NCI-H1092 treated with DMSO at 0.1 percent for 48 hours (cell line): ENCODE data around the gene BTG2.

ENCODE experiments used
- DNase-seq: peaks from one replicate; lab custom pipeline; 2025; lab: John Stamatoyannopoulos, UW

BTG2 gene

GRCh38 chr1:203316626-203317093 is 11.3 kb downstream of the BTG2 start:
- no peak for DNase-seq

GRCh38 chr1:203317429-203318228 is 12.3 kb downstream of the BTG2 start:
- peak; percentile 38 for DNase-seq

- no peak for DNase-seq
These were observed 12.9 kb downstream of the BTG2 start for GRCh38 chr1:203318229-203318517.

DNA sequence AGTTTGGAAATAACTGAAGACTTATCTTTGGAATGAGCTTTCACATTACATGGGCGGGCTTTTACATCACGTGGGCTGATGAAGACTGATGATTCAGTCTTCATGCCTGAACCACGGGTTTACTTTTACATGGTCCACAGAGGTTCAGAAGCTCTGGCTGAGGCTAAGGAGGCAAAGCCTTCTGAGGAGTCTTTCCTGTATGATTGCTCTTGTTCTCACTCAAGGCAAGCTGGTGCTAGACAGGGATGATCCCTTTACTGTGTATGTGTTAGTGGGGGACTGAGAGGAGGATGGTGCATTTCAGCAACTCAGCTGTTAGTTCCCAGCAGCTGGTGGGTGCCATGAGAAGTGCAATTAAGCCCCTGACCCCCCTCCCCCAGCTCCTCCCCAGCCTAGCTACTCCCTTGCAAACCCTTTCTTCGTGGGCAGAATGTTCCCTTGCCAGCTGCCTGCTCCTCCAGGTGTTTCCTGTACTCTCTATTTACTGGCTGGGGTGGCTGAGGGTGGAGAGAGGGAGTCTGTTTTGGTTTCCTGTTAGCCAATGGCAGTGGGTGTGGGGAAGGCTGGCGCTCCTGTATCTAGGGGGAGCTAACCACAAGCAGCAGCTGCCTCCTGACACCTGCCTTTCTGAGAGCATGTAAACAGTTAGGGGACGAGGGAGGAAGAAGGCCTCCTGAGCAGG is 15.4 kb downstream of the BTG2 start:
- DNase-seq = peak; percentile 99

GRCh38 chr1:203321273-203322052 is 16.1 kb downstream of the BTG2 start:
- no peak for DNase-seq

GRCh38 chr1:203322500-203323179 is 17.3 kb downstream of the BTG2 start:
- DNase-seq = peak; percentile 62

DNA sequence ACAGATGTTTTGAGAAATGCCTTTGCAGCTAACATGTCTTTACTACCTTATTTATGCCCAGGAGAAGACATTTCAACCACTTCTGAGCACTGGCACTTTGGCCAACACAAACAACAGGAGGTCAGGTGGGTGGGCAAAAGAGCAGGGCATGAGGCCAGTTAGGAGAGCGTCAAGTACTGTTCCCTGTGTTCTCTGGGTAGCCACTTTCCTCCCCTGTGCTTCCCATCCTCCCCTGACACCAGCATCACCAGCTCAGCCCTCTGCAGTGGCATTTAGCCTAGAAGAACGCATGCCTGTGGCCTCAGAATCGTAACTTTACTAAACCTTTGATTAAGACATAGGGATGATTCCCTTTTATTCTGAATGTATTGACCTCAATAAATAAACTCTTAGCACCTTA is 18.3 kb downstream of the BTG2 start:
- peak; percentile 45 for DNase-seq

DNA sequence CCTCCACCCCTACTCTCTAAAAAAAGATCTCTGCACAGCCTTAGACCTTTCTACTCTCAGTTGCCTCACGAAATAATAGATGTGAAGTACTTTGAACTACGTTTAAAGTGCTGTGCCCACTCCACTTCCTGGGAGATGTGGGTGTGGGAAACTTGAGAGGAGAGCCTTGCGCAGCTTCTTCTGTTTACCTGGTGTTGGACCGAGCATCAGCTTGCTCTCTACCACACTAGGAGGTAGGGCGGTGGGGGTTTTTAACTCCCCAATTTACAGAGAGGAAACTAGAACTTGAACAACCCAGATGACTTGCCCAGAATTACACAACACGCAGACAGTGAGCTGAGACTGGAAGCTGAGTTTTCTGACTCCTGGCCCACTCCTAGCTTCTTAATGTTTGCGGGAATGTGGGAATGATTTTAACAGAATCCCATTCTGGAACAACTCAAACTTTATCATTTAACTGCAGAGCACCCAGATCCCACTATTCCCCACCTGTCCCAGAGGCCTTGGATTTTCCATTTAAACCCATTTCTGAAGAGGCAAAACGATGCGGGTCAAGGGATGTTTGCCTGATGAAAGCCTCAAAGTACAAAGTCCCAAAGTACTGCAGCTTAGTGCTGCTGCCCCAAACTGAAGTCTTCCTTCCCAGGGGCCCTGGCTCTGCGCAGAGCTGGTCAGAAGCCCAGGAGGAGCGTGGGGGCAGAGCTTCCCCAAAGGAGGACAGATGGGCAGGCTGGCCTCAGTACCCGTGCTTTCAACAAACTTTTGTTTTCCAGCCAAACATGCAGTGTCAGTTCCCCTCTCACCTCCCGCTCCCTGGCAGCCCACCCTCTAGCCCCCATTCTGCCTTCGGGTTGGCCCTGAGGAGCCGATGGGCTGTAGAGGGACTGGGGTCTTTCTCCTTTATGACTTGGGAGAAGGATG is 19.0 kb downstream of the BTG2 start:
- DNase-seq = no peak

DNA sequence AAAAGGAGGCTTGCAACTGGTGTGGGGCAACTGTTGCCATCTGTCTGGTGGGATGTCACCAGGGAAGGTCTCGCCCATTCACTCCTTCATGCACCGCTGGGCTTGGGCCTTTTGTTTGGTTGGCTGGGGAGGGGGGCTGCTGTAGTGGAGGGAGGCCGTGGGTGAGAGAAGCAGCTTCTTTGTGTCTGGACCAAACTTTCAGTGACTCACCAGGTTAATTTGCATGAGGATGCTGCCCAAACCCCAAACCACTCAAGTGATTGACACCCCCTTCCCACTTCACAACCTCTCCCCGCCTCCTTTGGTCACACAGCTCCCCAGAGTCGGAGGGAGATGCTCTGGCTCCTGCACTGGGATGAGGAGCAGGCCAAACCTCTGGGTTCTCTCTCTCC is 19.7 kb downstream of the BTG2 start:
- peak; percentile 94 for DNase-seq

GRCh38 chr1:203325418-203326091 is 20.2 kb downstream of the BTG2 start:
- peak; percentile 100 for DNase-seq

DNA sequence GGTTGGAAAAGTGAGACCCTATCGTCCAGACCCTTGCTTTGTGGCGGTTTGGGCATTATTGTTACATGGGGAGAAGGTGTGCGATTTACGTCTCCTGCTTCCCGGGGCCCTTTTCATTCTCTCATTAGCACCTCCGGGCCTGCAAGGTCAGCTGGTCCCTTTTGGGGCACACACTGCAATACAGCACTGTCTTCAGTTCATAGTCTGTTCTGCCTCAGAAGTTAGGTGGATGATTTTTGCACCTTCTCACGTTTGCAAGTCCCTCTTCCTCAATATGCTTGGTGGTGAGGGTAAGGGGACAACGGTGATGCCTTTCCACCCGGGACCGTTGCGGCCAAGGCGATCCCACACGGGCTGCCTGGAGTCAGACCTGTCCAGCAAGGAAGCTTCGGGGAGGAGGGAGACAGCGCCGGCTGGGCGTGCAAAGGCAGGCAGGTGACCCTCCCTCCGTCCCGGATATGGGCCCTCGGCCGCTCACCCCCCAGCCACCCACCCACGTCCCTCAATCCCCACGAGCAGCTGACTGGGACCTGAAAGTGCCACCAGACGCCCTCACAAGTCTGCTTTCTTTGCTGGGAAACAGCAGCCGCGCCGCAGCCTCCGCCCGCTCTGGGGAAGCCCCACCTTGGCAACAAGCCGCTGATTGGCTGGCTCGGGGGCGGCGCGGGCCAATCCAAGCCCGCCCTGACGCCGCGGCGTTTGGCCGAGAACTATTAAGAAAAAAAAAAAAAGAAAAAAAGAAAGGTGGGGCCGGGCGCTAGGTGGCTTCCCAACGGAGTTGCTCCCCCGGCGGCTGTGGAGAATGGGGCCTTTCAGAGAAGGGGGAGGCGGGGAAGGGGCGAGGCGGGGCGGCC is 21.7 kb downstream of the BTG2 start:
- peak; percentile 98 for DNase-seq

- peak; percentile 91 for DNase-seq
These were observed 22.6 kb downstream of the BTG2 start for GRCh38 chr1:203327684-203328457.

- peak; percentile 91 for DNase-seq
These were observed 23.4 kb downstream of the BTG2 start for GRCh38 chr1:203328714-203329122.

GRCh38 chr1:203331224-203331623 is 25.9 kb downstream of the BTG2 start:
- DNase-seq = no peak

GRCh38 chr1:203335503-203335902 is 30.2 kb downstream of the BTG2 start:
- DNase-seq = no peak

GRCh38 chr1:203336097-203336496 is 30.8 kb downstream of the BTG2 start:
- DNase-seq = no peak

DNA sequence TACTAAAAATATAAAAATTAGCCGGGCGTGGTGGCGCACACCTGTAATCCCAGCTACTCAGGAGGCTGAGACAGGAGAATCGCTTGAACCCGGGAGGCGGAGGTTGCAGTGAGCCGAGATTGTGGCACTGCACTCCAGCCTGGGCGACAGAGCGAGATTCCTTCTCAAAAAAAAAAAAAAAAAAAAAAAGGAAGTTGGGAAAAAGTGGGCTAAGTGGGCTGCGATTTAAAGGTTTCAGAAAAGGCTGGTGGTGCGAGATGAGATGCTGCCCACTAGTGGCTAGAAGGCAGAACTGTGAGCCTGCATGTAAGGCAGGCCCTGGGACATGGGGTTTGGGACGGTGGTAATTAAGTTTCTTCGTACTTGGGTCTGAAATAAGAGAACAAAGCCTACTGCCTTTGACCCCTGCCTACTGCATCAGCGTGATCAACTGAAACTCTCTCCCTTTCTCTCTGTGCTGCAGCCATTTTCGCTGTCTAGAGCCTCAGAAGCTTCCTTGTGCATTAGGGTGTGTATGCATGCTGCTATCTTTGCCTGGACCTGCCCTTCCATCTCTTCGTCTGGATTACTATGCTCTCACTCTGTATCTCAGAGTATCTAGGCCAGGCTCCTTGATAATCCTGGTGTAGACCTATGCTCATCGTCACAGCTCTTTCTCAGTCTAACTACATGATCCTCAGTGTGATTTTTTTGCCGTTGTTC is 33.2 kb downstream of the BTG2 start:
- peak; percentile 57 for DNase-seq

DNA sequence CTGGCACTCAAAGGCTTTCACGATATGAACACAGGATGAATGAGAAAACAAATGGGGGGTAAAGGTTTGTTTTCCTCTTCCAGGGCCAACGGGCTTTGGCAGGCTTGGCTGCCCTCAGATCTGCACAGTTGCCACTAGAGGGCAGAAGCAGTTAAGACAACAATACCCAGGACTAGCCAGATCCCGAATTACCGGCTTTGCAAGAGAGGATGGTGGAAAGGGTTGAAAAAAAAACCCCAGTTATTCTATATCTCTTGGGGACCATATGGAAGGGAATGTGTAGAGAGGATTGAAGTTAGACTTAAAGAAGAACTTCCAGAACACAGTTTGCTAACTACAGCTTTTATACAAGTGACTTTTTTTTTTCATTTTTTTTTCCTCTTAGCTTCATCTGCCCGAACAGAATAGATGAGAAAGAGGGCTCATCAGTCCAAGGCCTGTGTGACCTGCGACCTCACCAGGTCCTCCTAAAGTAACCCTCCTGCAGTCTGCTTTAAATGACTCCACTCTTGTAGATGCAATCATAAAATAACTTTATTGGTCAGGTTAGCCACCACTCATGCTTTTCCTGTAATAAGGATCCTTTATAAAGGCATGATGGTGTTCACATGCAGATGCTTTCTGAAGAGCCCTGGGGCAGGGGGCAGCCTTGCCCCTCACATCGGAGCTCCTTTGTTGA is 34.9 kb downstream of the BTG2 start:
- DNase-seq = peak; percentile 91
